ENCODE data around the gene AMD1. TPM values are rescaled to one million over a fixed set of nuclear protein-coding genes. Genes with fewer than 3 reads are reported as not detected.

AMD1 gene
- total and polyA plus RNA-seq, 2 experiments from 2014 or later: 127 to 243 TPM

DNA sequence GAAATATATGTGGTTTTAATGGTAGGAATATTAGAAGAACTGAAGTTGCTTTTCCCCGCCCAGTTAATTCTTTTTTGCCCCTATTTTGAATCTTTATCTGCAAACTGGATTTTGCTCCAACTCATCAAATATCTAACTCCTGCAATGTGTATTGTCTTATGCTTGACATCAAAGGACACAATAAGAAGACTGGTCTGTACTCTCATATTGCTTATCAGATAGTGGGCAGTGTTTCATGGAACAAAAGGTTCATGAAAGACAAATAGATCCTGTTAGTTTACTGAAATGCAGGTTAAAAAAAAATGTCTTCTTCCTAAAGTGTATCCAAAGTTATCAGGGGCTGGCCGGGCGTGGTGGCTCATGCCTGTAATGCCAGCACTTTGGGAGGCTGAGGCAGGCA lies 56.2 kb downstream of the AMD1 start (continued):
- TF ChIP-seq, protein P1, sequence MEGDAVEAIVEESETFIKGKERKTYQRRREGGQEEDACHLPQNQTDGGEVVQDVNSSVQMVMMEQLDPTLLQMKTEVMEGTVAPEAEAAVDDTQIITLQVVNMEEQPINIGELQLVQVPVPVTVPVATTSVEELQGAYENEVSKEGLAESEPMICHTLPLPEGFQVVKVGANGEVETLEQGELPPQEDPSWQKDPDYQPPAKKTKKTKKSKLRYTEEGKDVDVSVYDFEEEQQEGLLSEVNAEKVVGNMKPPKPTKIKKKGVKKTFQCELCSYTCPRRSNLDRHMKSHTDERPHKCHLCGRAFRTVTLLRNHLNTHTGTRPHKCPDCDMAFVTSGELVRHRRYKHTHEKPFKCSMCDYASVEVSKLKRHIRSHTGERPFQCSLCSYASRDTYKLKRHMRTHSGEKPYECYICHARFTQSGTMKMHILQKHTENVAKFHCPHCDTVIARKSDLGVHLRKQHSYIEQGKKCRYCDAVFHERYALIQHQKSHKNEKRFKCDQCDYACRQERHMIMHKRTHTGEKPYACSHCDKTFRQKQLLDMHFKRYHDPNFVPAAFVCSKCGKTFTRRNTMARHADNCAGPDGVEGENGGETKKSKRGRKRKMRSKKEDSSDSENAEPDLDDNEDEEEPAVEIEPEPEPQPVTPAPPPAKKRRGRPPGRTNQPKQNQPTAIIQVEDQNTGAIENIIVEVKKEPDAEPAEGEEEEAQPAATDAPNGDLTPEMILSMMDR (conservative IDR thresholded peaks at IDR 0.05; ENCODE audit: low read depth in 2 of 2): no peak
- TF ChIP-seq EZH2 (IDR thresholded peaks at IDR 0.05; ENCODE audit: low read depth, unreplicated experiment) (no peak), JUNB (IDR thresholded peaks at IDR 0.05; ENCODE audit: unreplicated experiment) (no peak), NANOG (IDR thresholded peaks at IDR 0.05; ENCODE audit: borderline replicate concordance) (no peak), EZH2phosphoT487 (IDR thresholded peaks at IDR 0.05; ENCODE audit: unreplicated experiment) (no peak)
- TF ChIP-seq, protein P2, sequence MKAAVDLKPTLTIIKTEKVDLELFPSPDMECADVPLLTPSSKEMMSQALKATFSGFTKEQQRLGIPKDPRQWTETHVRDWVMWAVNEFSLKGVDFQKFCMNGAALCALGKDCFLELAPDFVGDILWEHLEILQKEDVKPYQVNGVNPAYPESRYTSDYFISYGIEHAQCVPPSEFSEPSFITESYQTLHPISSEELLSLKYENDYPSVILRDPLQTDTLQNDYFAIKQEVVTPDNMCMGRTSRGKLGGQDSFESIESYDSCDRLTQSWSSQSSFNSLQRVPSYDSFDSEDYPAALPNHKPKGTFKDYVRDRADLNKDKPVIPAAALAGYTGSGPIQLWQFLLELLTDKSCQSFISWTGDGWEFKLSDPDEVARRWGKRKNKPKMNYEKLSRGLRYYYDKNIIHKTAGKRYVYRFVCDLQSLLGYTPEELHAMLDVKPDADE (IDR thresholded peaks at IDR 0.05): no peak

DNA sequence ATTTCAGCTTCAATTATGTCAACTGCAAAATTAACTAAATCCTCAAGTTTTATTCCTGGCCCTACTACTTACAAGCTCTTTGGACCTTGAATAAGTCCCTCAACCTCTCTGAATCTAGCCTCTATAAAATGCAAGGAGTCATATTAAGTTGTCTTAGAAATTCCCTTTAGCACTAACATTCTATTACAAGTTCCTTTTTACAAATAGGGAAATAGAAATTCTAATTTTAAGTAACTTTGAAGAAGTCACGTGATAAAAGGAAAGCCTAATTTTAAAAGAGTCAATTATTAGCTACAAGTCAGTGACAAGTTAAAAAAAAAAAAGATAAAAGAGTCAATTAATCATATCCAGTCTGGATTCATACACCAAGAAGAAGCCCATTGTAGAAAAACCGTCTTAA lies 59.3 kb downstream of the AMD1 start:
- Histone ChIP-seq H3K36me3 (ENCODE audit: insufficient read depth) (no peaks in the 10 kb centered on the region), H3K27me3 (ENCODE audit: insufficient read depth) (no peaks in the 10 kb centered on the region), H4K20me1 (replicated peaks; ENCODE audit: insufficient read depth) (no peaks in the 10 kb centered on the region), H3K4me1 (ENCODE audit: insufficient read depth) (no peaks in the 10 kb centered on the region), H3K27ac (ENCODE audit: low read depth) (no peak overlapping the region), H3K79me2 (replicated peaks; ENCODE audit: insufficient read depth) (no peaks in the 10 kb centered on the region), H3K4me3 (no peak overlapping the region), H3F3A (replicated peaks; ENCODE audit: low read depth) (no peaks in the 10 kb centered on the region), H3K9me2 (ENCODE audit: insufficient read depth) (no peaks in the 10 kb centered on the region), H2AFZ (no peak overlapping the region), H3K4me2 (no peak overlapping the region)
- Mint-ChIP-seq H3K4me1 (no peaks in the 10 kb centered on the region), H3K4me3 (no peak overlapping the region), H3K27ac (no peak overlapping the region), H3K9me3 (no peaks in the 10 kb centered on the region), H3K27me3 (ENCODE audit: insufficient read depth, low read depth, poor library complexity) (peaks cover 3% of the 10 kb centered on the region), H3K36me3 (ENCODE audit: low read depth) (no peaks in the 10 kb centered on the region)
- no peak for DNase-seq (ENCODE audit: low spot score)
- ATAC-seq: no peak
- TF ChIP-seq, protein P3, sequence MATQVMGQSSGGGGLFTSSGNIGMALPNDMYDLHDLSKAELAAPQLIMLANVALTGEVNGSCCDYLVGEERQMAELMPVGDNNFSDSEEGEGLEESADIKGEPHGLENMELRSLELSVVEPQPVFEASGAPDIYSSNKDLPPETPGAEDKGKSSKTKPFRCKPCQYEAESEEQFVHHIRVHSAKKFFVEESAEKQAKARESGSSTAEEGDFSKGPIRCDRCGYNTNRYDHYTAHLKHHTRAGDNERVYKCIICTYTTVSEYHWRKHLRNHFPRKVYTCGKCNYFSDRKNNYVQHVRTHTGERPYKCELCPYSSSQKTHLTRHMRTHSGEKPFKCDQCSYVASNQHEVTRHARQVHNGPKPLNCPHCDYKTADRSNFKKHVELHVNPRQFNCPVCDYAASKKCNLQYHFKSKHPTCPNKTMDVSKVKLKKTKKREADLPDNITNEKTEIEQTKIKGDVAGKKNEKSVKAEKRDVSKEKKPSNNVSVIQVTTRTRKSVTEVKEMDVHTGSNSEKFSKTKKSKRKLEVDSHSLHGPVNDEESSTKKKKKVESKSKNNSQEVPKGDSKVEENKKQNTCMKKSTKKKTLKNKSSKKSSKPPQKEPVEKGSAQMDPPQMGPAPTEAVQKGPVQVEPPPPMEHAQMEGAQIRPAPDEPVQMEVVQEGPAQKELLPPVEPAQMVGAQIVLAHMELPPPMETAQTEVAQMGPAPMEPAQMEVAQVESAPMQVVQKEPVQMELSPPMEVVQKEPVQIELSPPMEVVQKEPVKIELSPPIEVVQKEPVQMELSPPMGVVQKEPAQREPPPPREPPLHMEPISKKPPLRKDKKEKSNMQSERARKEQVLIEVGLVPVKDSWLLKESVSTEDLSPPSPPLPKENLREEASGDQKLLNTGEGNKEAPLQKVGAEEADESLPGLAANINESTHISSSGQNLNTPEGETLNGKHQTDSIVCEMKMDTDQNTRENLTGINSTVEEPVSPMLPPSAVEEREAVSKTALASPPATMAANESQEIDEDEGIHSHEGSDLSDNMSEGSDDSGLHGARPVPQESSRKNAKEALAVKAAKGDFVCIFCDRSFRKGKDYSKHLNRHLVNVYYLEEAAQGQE (IDR thresholded peaks at IDR 0.05; ENCODE audit: unreplicated experiment): no peak
- TF ChIP-seq EZH2 (IDR thresholded peaks at IDR 0.05; ENCODE audit: low read depth, unreplicated experiment) (no peak), POLR2AphosphoS5 (IDR thresholded peaks at IDR 0.05; ENCODE audit: low read depth) (no peak), CREB1 (CRISPR knock-in tag; IDR thresholded peaks at IDR 0.05; ENCODE audit: low read depth) (no peak), ZNF114 (CRISPR knock-in tag; IDR thresholded peaks at IDR 0.05) (no peak)
- TF ChIP-seq, protein P4, sequence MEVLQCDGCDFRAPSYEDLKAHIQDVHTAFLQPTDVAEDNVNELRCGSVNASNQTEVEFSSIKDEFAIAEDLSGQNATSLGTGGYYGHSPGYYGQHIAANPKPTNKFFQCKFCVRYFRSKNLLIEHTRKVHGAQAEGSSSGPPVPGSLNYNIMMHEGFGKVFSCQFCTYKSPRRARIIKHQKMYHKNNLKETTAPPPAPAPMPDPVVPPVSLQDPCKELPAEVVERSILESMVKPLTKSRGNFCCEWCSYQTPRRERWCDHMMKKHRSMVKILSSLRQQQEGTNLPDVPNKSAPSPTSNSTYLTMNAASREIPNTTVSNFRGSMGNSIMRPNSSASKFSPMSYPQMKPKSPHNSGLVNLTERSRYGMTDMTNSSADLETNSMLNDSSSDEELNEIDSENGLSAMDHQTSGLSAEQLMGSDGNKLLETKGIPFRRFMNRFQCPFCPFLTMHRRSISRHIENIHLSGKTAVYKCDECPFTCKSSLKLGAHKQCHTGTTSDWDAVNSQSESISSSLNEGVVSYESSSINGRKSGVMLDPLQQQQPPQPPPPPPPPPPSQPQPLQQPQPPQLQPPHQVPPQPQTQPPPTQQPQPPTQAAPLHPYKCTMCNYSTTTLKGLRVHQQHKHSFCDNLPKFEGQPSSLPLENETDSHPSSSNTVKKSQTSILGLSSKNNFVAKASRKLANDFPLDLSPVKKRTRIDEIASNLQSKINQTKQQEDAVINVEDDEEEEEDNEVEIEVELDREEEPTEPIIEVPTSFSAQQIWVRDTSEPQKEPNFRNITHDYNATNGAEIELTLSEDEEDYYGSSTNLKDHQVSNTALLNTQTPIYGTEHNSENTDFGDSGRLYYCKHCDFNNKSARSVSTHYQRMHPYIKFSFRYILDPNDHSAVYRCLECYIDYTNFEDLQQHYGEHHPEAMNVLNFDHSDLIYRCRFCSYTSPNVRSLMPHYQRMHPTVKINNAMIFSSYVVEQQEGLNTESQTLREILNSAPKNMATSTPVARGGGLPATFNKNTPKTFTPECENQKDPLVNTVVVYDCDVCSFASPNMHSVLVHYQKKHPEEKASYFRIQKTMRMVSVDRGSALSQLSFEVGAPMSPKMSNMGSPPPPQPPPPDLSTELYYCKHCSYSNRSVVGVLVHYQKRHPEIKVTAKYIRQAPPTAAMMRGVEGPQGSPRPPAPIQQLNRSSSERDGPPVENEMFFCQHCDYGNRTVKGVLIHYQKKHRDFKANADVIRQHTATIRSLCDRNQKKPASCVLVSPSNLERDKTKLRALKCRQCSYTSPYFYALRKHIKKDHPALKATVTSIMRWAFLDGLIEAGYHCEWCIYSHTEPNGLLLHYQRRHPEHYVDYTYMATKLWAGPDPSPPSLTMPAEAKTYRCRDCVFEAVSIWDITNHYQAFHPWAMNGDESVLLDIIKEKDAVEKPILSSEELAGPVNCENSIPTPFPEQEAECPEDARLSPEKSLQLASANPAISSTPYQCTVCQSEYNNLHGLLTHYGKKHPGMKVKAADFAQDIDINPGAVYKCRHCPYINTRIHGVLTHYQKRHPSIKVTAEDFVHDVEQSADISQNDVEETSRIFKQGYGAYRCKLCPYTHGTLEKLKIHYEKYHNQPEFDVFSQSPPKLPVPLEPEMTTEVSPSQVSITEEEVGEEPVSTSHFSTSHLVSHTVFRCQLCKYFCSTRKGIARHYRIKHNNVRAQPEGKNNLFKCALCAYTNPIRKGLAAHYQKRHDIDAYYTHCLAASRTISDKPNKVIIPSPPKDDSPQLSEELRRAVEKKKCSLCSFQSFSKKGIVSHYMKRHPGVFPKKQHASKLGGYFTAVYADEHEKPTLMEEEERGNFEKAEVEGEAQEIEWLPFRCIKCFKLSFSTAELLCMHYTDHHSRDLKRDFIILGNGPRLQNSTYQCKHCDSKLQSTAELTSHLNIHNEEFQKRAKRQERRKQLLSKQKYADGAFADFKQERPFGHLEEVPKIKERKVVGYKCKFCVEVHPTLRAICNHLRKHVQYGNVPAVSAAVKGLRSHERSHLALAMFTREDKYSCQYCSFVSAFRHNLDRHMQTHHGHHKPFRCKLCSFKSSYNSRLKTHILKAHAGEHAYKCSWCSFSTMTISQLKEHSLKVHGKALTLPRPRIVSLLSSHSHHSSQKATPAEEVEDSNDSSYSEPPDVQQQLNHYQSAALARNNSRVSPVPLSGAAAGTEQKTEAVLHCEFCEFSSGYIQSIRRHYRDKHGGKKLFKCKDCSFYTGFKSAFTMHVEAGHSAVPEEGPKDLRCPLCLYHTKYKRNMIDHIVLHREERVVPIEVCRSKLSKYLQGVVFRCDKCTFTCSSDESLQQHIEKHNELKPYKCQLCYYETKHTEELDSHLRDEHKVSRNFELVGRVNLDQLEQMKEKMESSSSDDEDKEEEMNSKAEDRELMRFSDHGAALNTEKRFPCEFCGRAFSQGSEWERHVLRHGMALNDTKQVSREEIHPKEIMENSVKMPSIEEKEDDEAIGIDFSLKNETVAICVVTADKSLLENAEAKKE (CRISPR knock-in tag; IDR thresholded peaks at IDR 0.05): no peak

Measured in GM23338 (cell line).